ENCODE results near the gene MAD2L2.

DNA sequence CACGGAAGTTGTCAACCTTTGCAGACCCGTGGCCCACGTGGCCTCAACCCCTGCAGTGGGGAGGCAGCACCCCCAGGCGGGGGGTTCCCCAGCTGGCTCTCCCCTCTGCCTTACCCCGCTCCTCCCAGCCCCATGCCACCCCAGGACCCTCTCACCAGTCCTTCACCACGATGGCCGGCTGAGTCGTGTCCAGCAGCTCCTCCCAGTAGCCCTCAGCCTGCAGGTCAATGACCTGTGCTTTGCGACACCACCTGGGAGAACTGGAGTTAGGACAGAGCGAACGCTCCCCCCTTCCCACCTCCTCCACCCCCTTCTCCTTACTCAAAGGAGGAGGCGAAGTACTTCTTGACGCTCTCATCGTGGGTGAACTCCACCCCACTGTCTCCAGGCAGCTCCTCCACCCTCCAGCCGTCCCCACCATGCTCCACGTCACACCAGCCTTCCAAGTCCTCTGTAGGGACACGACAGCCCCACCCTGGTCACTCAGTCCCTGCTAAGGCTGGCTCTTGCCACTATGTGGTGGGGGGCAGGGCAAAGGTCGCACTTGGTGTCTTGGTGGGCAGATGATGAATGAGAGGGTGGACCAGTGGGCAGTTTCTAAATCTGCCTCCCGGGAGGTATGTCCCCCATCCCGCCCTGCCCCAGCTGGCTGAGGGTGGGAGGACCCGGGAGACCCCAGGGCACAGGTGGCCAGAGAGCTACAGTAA, 31.2 kb downstream of the MAD2L2 start:
- TF ChIP-seq CTCF (IDR thresholded peaks at IDR 0.05; ENCODE audit: low read length) (no peak), EZH2 (IDR thresholded peaks at IDR 0.05; ENCODE audit: borderline replicate concordance, low read length) (no peak)

Measured in OCI-LY1 (cell line).